ENCODE results near the gene SPINK4.

SPINK4 gene

GRCh38 chr9:33229359-33230114 lies 10.4 kb upstream of the SPINK4 start:
- DNase-seq (ENCODE audit: low read depth): no peak

DNA sequence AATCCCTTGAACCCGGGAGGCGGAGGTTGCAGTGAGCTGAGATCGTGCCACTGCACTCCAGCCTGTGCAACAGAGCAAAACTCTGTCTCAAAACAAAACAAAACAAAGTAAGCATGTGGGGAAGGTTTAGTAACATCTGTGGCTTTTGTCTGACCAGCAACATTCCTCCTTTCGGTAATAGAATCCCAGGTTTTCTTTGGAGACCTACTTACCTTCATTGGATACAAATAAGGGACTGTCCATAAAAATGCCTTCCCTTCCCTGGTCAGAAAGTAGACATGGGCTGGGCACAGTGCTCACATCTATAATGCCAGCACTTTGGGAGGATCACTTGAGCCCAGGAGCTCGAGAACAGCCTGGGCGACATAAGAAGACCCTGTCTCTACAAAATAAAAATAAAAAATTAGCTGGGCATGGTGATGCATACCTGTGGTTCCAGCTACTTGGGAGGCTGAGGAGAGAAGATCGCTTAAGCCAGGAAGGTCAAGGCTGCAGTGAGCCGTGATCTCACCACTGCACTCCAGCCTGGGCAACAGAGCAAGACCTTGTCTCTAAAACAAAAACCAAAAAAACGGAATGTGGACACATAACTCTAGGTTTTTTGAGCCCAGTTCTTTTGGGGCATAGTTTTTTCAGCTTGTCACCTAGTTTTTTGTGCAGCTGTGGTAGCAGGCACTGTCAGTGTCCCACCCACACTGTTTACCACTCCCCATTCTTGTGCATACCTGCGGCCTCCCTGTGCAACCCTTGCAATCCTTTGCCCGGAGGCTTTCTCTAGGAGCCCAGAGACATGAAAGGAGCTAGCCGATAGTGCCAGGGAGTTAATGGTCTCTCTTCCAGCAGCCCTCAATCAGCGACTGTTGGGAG lies 9.0 kb upstream of the SPINK4 start:
- no peak for DNase-seq (ENCODE audit: low read depth)

DNA sequence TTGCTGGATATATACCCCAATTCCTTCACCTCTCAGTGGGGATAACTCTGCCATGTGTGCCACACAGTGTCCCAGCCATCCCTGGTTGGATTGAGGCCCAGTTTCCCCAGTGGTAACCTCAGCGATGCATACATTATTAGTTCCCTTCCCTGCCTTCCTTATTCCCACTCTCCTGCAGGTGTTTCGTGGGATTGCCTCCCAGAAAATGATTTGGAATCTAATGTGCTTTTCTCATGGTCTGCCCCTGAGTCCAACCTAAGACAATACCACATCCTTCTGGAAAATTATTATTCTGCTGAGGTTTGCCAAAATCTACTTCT lies 8.4 kb upstream of the SPINK4 start:
- DNase-seq (ENCODE audit: low read depth): no peak

GRCh38 chr9:33232815-33233214 lies 7.2 kb upstream of the SPINK4 start:
- no peak for DNase-seq (ENCODE audit: low read depth)

GRCh38 chr9:33233626-33234342 lies 6.2 kb upstream of the SPINK4 start:
- DNase-seq (ENCODE audit: low read depth): peak; percentile 90

- DNase-seq (ENCODE audit: low read depth): peak; percentile 40
These were observed 5.2 kb upstream of the SPINK4 start for GRCh38 chr9:33234511-33235467.

- DNase-seq (ENCODE audit: low read depth): no peak
These were observed 3.4 kb upstream of the SPINK4 start for GRCh38 chr9:33236571-33236970.

- DNase-seq (ENCODE audit: low read depth): no peak
These were observed 1.3 kb downstream of the SPINK4 start for GRCh38 chr9:33241298-33241697.

GRCh38 chr9:33242609-33243134 lies 2.7 kb downstream of the SPINK4 start:
- DNase-seq (ENCODE audit: low read depth): no peak

- no peak for DNase-seq (ENCODE audit: low read depth)
These were observed 4.3 kb downstream of the SPINK4 start for GRCh38 chr9:33244137-33244784.

- no peak for DNase-seq (ENCODE audit: low read depth)
These were observed 5.4 kb downstream of the SPINK4 start for GRCh38 chr9:33245341-33245740.

- DNase-seq (ENCODE audit: low read depth): no peak
These were observed 6.4 kb downstream of the SPINK4 start for GRCh38 chr9:33246269-33246860.

- no peak for DNase-seq (ENCODE audit: low read depth)
These were observed 8.6 kb downstream of the SPINK4 start for GRCh38 chr9:33248606-33249005.

GRCh38 chr9:33249087-33249658 lies 9.2 kb downstream of the SPINK4 start:
- no peak for DNase-seq (ENCODE audit: low read depth)

GRCh38 chr9:33249983-33250382 lies 10.0 kb downstream of the SPINK4 start:
- DNase-seq (ENCODE audit: low read depth): no peak

GRCh38 chr9:33250458-33250995 lies 10.6 kb downstream of the SPINK4 start:
- DNase-seq (ENCODE audit: low read depth): peak; percentile 76

DNA sequence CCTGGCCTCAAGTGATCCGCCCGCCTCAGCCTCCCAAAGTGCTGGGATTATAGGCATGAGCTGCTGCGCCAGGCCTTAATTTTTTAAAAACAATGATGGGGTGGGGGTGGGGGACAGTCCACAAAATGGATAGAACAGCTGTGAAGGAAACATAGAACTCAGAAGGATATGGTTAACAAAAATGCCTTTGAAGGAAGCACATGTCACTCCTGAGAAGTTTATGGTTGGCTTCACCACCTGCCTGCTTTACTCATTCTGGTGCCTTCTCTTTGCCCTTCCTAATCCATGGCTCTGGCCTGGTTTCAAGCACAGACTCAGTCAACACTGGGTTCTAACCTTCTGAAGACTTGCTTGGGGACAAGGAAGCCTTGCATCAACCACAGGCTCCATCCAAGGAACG lies 14.2 kb downstream of the SPINK4 start:
- no peak for DNase-seq (ENCODE audit: low read depth)

GRCh38 chr9:33255014-33255413 lies 15.0 kb downstream of the SPINK4 start:
- DNase-seq (ENCODE audit: low read depth): no peak

DNA sequence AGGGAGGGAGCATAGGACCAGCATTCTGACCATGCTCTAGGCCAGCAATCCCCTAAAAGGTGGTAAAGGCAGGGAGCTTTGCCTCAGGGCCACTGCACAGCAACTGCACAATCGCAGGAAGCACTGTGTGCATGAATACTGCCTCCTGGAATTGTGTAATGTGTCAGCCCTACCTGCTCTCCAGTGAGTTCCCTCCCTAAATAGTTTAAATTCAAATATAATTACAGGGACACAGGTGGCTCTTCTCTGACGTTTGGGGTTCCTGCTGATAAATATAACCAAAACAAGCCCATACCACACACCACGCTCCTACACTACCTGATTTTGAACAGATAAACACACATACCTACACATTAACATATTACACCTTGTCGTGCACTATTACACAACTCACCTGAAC lies 15.5 kb downstream of the SPINK4 start:
- DNase-seq (ENCODE audit: low read depth): no peak

DNA sequence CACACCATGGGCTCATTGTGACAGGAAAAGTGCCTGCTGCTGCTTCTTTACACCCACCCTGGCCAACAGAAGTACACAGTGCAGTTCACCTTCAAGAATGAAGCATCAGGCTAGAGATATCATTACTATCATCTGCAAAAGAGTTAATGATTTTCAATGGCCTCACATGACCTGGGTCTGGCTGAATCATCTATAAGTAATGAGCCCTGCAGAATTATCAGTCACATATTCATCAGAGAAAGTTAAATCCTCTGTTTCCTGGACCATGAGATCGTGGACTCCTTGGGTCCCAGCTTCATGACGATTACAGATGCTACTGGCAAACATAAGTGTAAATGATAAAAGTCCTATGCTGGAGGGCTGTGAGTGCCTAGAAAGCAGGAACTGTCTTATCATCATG lies 16.3 kb downstream of the SPINK4 start:
- no peak for DNase-seq (ENCODE audit: low read depth)

Measured in EH (cell line).